Omental fat pad (tissue), 4 donors: ENCODE results near the gene PCGF5. TPM values are rescaled to one million over a fixed set of nuclear protein-coding genes. Genes with fewer than 3 reads are reported as not detected.

ENCODE experiments used
- ATAC-seq: fragments of 150-250 bp; one replicate; pipeline ENCODE4 v1.9.1; 2016; ENCODE audit warnings: mild to moderate bottlenecking, moderate library complexity; ENCODE audit not compliant: low FRiP score
- DNase-seq: peaks from one replicate; pipeline ENCODE4 v3.0.0-alpha.2; 2019; ENCODE audit warnings: low spot score
- CTCF ChIP-seq, 3 donors: fragments of 450-650 bp; IDR thresholded peaks; one replicate each; pipeline ENCODE4 v1.5.1; 2016 to 2017; ENCODE audit warnings: antibody characterized with exemption in 3 of 3, mild to moderate bottlenecking in 3 of 3, moderate library complexity in 2 of 3
- total RNA-seq, 4 donors: library from RNA; depleted of rRNA; stranded (reverse); fragments of >200 nt; gene quantifications; one replicate each; pipeline ENCODE4 v1.1.0, GENCODE V29; 2016

The PCGF5 gene
- total RNA-seq, 4 donors from 2014 or later, result 31.9 to 55.4 (median 42.5) TPM

- ATAC-seq (peak; percentile 38), DNase-seq (no peak)
- no peak for TF ChIP-seq CTCF (IDR thresholded peaks at IDR 0.05)
Measured at GRCh38 chr10:91220954-91221675, 652 bp downstream of the PCGF5 start.

- TF ChIP-seq CTCF (IDR thresholded peaks at IDR 0.05), result no peak
- ATAC-seq (no peak), DNase-seq (no peak)
Measured at GRCh38 chr10:91226093-91226492, 5.6 kb downstream of the PCGF5 start.

GRCh38 chr10:91227576-91227975, 7.1 kb downstream of the PCGF5 start:
- TF ChIP-seq CTCF (IDR thresholded peaks at IDR 0.05), result no peak
- no peak for ATAC-seq
- DNase-seq, result no peak

- ATAC-seq (no peak), DNase-seq (no peak)
- TF ChIP-seq CTCF (IDR thresholded peaks at IDR 0.05), result no peak
Measured at GRCh38 chr10:91229683-91230082, 9.2 kb downstream of the PCGF5 start.

GRCh38 chr10:91238191-91238590, 17.7 kb downstream of the PCGF5 start:
- ATAC-seq (no peak), DNase-seq (no peak)
- no peak for TF ChIP-seq CTCF (IDR thresholded peaks at IDR 0.05)

- TF ChIP-seq CTCF (IDR thresholded peaks at IDR 0.05), result no peak
- no peak for ATAC-seq
- no peak for DNase-seq
Measured at GRCh38 chr10:91239789-91240188, 19.3 kb downstream of the PCGF5 start.

GRCh38 chr10:91242940-91243339, 22.5 kb downstream of the PCGF5 start:
- DNase-seq, result no peak

More at GRCh38 chr10:91242940-91243339, 22.5 kb downstream of the PCGF5 start:
- no peak for ATAC-seq
- no peak for TF ChIP-seq CTCF (IDR thresholded peaks at IDR 0.05)
